GM21723 (cell line): ENCODE results near the gene CDSN.

Source experiments
- ATAC-seq: cut with Tn5 transposase; IDR thresholded peaks from one replicate; pipeline ENCODE4 v1.9.1; 2021; ENCODE audit warnings: mild to moderate bottlenecking, moderate library complexity; ENCODE audit not compliant: unreplicated experiment

Gene CDSN

GRCh38 chr6:31121131-31121790 is 1.0 kb upstream of the CDSN start:
- no peak for ATAC-seq

- ATAC-seq, result no peak
These were observed 2.1 kb downstream of the CDSN start for GRCh38 chr6:31118178-31118577.

GRCh38 chr6:31116661-31117385 is 3.4 kb downstream of the CDSN start:
- no peak for ATAC-seq

GRCh38 chr6:31115941-31116560 is 4.2 kb downstream of the CDSN start:
- ATAC-seq, result no peak

- no peak for ATAC-seq
These were observed 5.0 kb downstream of the CDSN start for GRCh38 chr6:31114970-31115849.

GRCh38 chr6:31114541-31114878 is 5.7 kb downstream of the CDSN start, which contains the start of gene PSORS1C1:
PSORS1C1 (plus strand) TSS chr6:31114800; CDS start chr6:31129633, 14,833 bp downstream.
- no peak for ATAC-seq

GRCh38 chr6:31113861-31114540 is 6.2 kb downstream of the CDSN start:
- ATAC-seq, result no peak

GRCh38 chr6:31112478-31112877 is 7.8 kb downstream of the CDSN start, which contains the start of gene C6orf15:
C6orf15 (minus strand) TSS chr6:31112575; CDS start chr6:31112555, 20 bp downstream.
- no peak for ATAC-seq

- no peak for ATAC-seq
These were observed 8.5 kb downstream of the CDSN start for GRCh38 chr6:31111712-31112111.

GRCh38 chr6:31110825-31111582 is 9.2 kb downstream of the CDSN start:
- ATAC-seq, result no peak

- no peak for ATAC-seq
These were observed 13.2 kb downstream of the CDSN start for GRCh38 chr6:31107052-31107451.

- ATAC-seq, result no peak
These were observed 17.1 kb downstream of the CDSN start for GRCh38 chr6:31103136-31103535.

- ATAC-seq, result no peak
These were observed 21.8 kb downstream of the CDSN start for GRCh38 chr6:31098449-31098938.

GRCh38 chr6:31096656-31097055 is 23.6 kb downstream of the CDSN start:
- no peak for ATAC-seq

- no peak for ATAC-seq
These were observed 24.0 kb downstream of the CDSN start for GRCh38 chr6:31096215-31096614.

GRCh38 chr6:31094389-31094881 is 25.8 kb downstream of the CDSN start:
- ATAC-seq, result no peak

- ATAC-seq, result no peak
These were observed 27.3 kb downstream of the CDSN start for GRCh38 chr6:31092769-31093505.

- no peak for ATAC-seq
These were observed 28.0 kb downstream of the CDSN start for GRCh38 chr6:31092238-31092637.

GRCh38 chr6:31091680-31092079 is 28.6 kb downstream of the CDSN start:
- ATAC-seq, result no peak
